ENCODE data around the gene UTP20.

Gene UTP20

DNA sequence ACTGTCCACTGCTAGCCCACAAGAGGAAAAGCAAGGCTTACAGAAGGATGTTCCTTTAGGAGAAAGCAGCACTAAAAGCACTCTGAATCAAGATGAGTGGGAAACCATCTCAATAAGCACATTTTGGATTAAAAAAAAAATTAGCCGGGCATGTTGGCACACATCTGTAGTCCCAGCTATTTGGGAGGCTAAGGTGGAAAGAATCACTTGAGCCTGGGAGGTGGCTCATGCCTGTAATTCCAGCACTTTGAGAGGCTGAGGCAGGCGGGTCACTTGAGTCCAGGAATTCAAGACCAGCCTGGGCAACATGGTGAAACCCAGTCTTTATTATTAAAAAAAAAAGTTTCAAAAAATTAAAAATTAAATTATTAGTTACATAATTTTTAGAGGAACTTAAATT, 144.7 kb downstream of the UTP20 start:
- no peak overlapping the region for H3K4me3 ChIP-seq (ENCODE audit: low read depth, low read length)

DNA sequence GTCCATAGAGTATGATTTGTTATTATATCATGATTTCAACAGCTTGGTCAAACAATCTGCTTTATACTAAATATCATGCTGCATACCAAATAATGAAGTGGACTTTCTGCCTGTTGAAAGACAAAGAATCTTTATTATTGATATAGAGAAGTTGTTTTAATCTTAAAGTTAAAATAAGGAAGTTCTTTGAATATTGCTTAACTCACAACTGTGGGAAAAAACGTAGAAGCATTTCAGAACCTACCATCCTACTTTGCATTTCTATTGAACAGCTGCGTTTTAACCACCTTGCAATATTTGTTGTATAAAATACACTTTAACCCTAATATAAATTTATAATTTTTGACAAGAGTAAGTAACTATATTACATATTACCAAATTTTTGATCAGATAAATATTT, 150.6 kb downstream of the UTP20 start:
- H3K4me3 ChIP-seq (ENCODE audit: low read depth, low read length) = no peak overlapping the region

DNA sequence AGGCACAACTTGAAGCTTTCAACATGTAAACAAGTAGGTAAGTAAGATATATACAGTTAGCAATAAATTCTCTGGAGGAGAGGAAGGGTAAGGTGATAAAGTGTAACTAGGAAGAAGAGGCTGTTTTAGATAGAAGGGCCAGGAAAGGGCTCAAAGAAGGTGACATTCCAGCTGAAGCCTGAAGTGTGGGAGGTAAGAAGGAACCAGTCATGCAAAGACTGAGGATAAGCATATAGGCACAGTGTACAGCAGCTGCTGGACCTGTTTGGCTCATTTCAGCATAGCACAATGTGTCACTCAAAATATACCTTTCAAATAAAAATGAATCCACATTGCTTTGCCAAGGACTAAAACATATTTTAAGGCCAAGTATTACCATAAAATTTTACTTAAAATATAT, 156.2 kb downstream of the UTP20 start:
- H3K4me3 ChIP-seq (ENCODE audit: low read depth, low read length) = no peak overlapping the region

Data from iPS-11a (cell line).